ENCODE measurements around the gene GFRA1.

GRCh38 chr10:116027355-116027754 lies 245.7 kb downstream of the GFRA1 start:
- TF ChIP-seq, protein P1, sequence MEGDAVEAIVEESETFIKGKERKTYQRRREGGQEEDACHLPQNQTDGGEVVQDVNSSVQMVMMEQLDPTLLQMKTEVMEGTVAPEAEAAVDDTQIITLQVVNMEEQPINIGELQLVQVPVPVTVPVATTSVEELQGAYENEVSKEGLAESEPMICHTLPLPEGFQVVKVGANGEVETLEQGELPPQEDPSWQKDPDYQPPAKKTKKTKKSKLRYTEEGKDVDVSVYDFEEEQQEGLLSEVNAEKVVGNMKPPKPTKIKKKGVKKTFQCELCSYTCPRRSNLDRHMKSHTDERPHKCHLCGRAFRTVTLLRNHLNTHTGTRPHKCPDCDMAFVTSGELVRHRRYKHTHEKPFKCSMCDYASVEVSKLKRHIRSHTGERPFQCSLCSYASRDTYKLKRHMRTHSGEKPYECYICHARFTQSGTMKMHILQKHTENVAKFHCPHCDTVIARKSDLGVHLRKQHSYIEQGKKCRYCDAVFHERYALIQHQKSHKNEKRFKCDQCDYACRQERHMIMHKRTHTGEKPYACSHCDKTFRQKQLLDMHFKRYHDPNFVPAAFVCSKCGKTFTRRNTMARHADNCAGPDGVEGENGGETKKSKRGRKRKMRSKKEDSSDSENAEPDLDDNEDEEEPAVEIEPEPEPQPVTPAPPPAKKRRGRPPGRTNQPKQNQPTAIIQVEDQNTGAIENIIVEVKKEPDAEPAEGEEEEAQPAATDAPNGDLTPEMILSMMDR (IDR thresholded peaks at IDR 0.05), result no peak
- TF ChIP-seq HDAC2 (IDR thresholded peaks at IDR 0.05) (no peak), POLR2A (IDR thresholded peaks at IDR 0.05; ENCODE audit: low read length) (no peak), POLR2AphosphoS2 (conservative IDR thresholded peaks at IDR 0.05; ENCODE audit: low read length) (no peak), RFX5 (IDR thresholded peaks at IDR 0.05) (no peak)
